8988T (cell line): Measurements from ENCODE around the gene TAAR8.
"Not testable (repeated sequence)": the region's sequence is repeated elsewhere in the genome, so short reads cannot be mapped to it uniquely, and the experiment has no call there.

Experiments
- DNase-seq: peaks from one replicate; pipeline ENCODE4 v3.0.0; 2011

TAAR8 gene

GRCh38 chr6:132548746-132549463, 3.6 kb upstream of the TAAR8 start:
- DNase-seq, result no peak

- DNase-seq, result no peak
Observed at GRCh38 chr6:132551214-132551613, 1.3 kb upstream of the TAAR8 start.

GRCh38 chr6:132560087-132560486, 7.6 kb downstream of the TAAR8 start:
- not testable (repeated sequence) for DNase-seq

GRCh38 chr6:132566404-132566803, 13.9 kb downstream of the TAAR8 start:
- DNase-seq, result no peak

GRCh38 chr6:132567566-132567965, 15.1 kb downstream of the TAAR8 start:
- no peak for DNase-seq

GRCh38 chr6:132568611-132569010, 16.1 kb downstream of the TAAR8 start:
- DNase-seq, result no peak

- no peak for DNase-seq
Observed at GRCh38 chr6:132569170-132569569, 16.7 kb downstream of the TAAR8 start.

- no peak for DNase-seq
Observed at GRCh38 chr6:132570221-132570777, 17.8 kb downstream of the TAAR8 start, which contains the start of gene TAAR6. Gene TAAR6 (plus strand): TSS chr6:132570322. CDS start chr6:132570322, 0 bp downstream.

GRCh38 chr6:132571774-132572173, 19.3 kb downstream of the TAAR8 start:
- DNase-seq, result no peak

- no peak for DNase-seq
Observed at GRCh38 chr6:132584698-132585097, 32.2 kb downstream of the TAAR8 start.

- no peak for DNase-seq
Observed at GRCh38 chr6:132587424-132587823, 35.0 kb downstream of the TAAR8 start.

- DNase-seq, result no peak
Observed at GRCh38 chr6:132589454-132589853, 37.0 kb downstream of the TAAR8 start, which contains the start of gene TAAR5. Gene TAAR5 (minus strand): TSS chr6:132589741. CDS start chr6:132589686, 55 bp downstream.

GRCh38 chr6:132590362-132590761, 37.9 kb downstream of the TAAR8 start:
- DNase-seq, result no peak

- no peak for DNase-seq
Observed at GRCh38 chr6:132592855-132593254, 40.4 kb downstream of the TAAR8 start.

- DNase-seq, result no peak
Observed at GRCh38 chr6:132596201-132596600, 43.7 kb downstream of the TAAR8 start.

GRCh38 chr6:132598473-132598872, 46.0 kb downstream of the TAAR8 start:
- peak; percentile 14 for DNase-seq

GRCh38 chr6:132600900-132601299, 48.4 kb downstream of the TAAR8 start:
- not testable (repeated sequence) for DNase-seq
